ENCODE data around the gene CCSER1.

DNA sequence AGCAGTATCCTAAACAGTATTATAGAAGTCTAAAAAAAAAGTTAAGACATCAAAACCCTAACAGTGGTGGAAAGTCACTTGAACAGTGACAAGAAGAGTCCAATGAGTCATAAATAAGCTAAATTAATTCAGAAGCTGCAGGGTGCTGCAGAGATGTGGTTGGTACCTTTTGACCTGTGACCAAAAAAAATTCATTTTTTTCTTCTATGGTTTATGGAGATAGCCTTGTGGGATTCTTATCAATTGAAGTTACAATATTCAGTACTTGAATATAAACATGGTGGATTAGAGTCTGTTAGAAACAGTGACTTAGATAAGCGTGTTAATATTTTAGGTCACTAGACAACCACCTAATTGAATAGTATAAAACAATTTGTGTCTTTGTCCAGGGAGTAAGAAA lies 35.4 kb downstream of the CCSER1 start:
- TF ChIP-seq, protein P1, sequence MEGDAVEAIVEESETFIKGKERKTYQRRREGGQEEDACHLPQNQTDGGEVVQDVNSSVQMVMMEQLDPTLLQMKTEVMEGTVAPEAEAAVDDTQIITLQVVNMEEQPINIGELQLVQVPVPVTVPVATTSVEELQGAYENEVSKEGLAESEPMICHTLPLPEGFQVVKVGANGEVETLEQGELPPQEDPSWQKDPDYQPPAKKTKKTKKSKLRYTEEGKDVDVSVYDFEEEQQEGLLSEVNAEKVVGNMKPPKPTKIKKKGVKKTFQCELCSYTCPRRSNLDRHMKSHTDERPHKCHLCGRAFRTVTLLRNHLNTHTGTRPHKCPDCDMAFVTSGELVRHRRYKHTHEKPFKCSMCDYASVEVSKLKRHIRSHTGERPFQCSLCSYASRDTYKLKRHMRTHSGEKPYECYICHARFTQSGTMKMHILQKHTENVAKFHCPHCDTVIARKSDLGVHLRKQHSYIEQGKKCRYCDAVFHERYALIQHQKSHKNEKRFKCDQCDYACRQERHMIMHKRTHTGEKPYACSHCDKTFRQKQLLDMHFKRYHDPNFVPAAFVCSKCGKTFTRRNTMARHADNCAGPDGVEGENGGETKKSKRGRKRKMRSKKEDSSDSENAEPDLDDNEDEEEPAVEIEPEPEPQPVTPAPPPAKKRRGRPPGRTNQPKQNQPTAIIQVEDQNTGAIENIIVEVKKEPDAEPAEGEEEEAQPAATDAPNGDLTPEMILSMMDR (IDR thresholded peaks at IDR 0.05; ENCODE audit: poor library complexity) = no peak
- no peak for TF ChIP-seq EZH2 (IDR thresholded peaks at IDR 0.05; ENCODE audit: borderline replicate concordance)

Measured in hepatocyte (in vitro differentiated cells).